ENCODE data around the gene RP9.

Gene RP9

GRCh38 chr7:33079763-33080690, 29.2 kb downstream of the RP9 start:
- intact Hi-C loops (cut with DNase I; ENCODE audit: low total_unique reads): no loop called here
- Histone ChIP-seq H3K36me3 (no peaks in the 10 kb centered on the region), H3K4me3 (no peak overlapping the region), H3K9me3 (no peaks in the 10 kb centered on the region), H3K27ac (no peak overlapping the region), H3K27me3 (peaks cover 0 to 7% of the 10 kb centered on the region in 2 donors), H3K4me1 (no peaks in the 10 kb centered on the region)
- no peak for DNase-seq
- TF ChIP-seq CTCF (IDR thresholded peaks at IDR 0.05): no peak

GRCh38 chr7:33079096-33079495, 30.1 kb downstream of the RP9 start:
- DNase-seq: no peak
- no peak for TF ChIP-seq CTCF (IDR thresholded peaks at IDR 0.05)
- intact Hi-C loops (cut with DNase I; ENCODE audit: low total_unique reads): no loop called here
- no peak overlapping the region for H3K4me3 ChIP-seq
- H3K36me3 ChIP-seq: no peaks in the 10 kb centered on the region
- no peaks in the 10 kb centered on the region for H3K9me3 ChIP-seq
- no peaks in the 10 kb centered on the region for H3K4me1 ChIP-seq
- peaks cover 0 to 7% of the 10 kb centered on the region in 2 donors for H3K27me3 ChIP-seq
- H3K27ac ChIP-seq: no peak overlapping the region

GRCh38 chr7:33076737-33077136, 32.5 kb downstream of the RP9 start:
- intact Hi-C loops (cut with DNase I; ENCODE audit: low total_unique reads): no loop called here
- Histone ChIP-seq H3K4me1 (peaks cover 0 to 10% (median 0%) of the 10 kb centered on the region in 4 donors), H3K9me3 (no peaks in the 10 kb centered on the region), H3K36me3 (no peaks in the 10 kb centered on the region), H3K27me3 (peaks cover 0 to 7% of the 10 kb centered on the region in 2 donors), H3K4me3 (no peak overlapping the region), H3K27ac (no peak overlapping the region)
- DNase-seq: no peak
- TF ChIP-seq CTCF (IDR thresholded peaks at IDR 0.05): no peak

GRCh38 chr7:33075818-33076518, 33.2 kb downstream of the RP9 start:
- Histone ChIP-seq H3K4me3 (no peak overlapping the region), H3K27ac (no peak overlapping the region), H3K36me3 (no peaks in the 10 kb centered on the region), H3K9me3 (no peaks in the 10 kb centered on the region), H3K27me3 (peaks cover 0 to 7% of the 10 kb centered on the region in 2 donors), H3K4me1 (peaks cover 0 to 10% (median 0%) of the 10 kb centered on the region in 4 donors)
- TF ChIP-seq CTCF (IDR thresholded peaks at IDR 0.05): no peak
- DNase-seq: no peak
- intact Hi-C loops (cut with DNase I; ENCODE audit: low total_unique reads): no loop called here

GRCh38 chr7:33073243-33073642, 36.0 kb downstream of the RP9 start:
- Histone ChIP-seq H3K27ac (no peak overlapping the region), H3K36me3 (no peaks in the 10 kb centered on the region), H3K27me3 (peaks cover 0 to 3% of the 10 kb centered on the region in 2 donors), H3K4me1 (peaks cover 0 to 10% (median 0%) of the 10 kb centered on the region in 4 donors), H3K9me3 (peaks cover 0 to 8% (median 0%) of the 10 kb centered on the region in 3 donors), H3K4me3 (no peak overlapping the region)
- intact Hi-C loops (cut with DNase I; ENCODE audit: low total_unique reads): no loop called here
- DNase-seq: no peak
- TF ChIP-seq CTCF (IDR thresholded peaks at IDR 0.05): no peak

Data from tibial artery (tissue), 4 donors.